ENCODE results near the gene ABCC5. TPM values are rescaled to one million over a fixed set of nuclear protein-coding genes. Genes with fewer than 3 reads are reported as not detected.
"Not testable (repeated sequence)": the region's sequence is repeated elsewhere in the genome, so short reads cannot be mapped to it uniquely, and the experiment has no call there.

The ABCC5 gene
- total RNA-seq, 3 donors from 2014 or later (not counting 1 experiment from before 2014, with no cell fraction given) = 15.6 to 32.5 (median 27.1) TPM

DNA sequence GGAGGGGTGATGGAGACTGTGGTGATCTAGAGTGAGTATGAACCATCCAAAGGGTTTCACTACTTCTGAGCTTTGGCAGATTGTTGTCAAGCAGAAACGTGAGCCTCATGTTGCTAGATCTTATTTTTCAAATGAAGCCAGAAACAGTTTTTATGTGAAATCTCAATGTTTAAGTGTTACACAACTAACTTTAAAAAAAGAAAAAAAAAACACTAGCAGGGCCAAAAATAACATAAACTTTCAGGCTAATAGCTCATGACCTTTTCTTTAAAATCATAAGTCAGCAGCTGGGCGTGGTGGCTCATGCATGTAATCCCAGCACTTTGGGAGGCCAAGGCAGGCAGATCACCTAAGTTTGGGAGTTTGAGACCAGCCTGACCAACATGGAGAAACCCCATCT is 11.8 kb upstream of the ABCC5 start:
- H3K27me3 Mint-ChIP-seq (ENCODE audit: low read depth in 2 of 2) = peaks cover 6% of the 10 kb centered on the region in 2 donors
- no peaks in the 10 kb centered on the region for H3K27me3 ChIP-seq (ENCODE audit: control insufficient read depth, insufficient read depth, low read length)
- no peaks in the 10 kb centered on the region for H3K4me1 Mint-ChIP-seq
- no peak overlapping the region for H3K4me3 ChIP-seq (ENCODE audit: low read length)
- DNase-seq (no peak), ATAC-seq (no peak)
- H3K27ac ChIP-seq (ENCODE audit: low read length) = no peak overlapping the region
- no peaks in the 10 kb centered on the region for H3K9me3 ChIP-seq (ENCODE audit: control insufficient read depth, insufficient read depth, low read length)
- 88% methylated on average over 2 of the region's 2 CpGs for WGBS (ENCODE audit: insufficient coverage)
- no peaks in the 10 kb centered on the region for H3K4me1 ChIP-seq (ENCODE audit: control insufficient read depth, insufficient read depth, low read length)
- no peaks in the 10 kb centered on the region for H3K36me3 ChIP-seq (ENCODE audit: control insufficient read depth, insufficient read depth, low read length)
- H3K4me3 Mint-ChIP-seq = no peak overlapping the region
- TF ChIP-seq, protein P1, sequence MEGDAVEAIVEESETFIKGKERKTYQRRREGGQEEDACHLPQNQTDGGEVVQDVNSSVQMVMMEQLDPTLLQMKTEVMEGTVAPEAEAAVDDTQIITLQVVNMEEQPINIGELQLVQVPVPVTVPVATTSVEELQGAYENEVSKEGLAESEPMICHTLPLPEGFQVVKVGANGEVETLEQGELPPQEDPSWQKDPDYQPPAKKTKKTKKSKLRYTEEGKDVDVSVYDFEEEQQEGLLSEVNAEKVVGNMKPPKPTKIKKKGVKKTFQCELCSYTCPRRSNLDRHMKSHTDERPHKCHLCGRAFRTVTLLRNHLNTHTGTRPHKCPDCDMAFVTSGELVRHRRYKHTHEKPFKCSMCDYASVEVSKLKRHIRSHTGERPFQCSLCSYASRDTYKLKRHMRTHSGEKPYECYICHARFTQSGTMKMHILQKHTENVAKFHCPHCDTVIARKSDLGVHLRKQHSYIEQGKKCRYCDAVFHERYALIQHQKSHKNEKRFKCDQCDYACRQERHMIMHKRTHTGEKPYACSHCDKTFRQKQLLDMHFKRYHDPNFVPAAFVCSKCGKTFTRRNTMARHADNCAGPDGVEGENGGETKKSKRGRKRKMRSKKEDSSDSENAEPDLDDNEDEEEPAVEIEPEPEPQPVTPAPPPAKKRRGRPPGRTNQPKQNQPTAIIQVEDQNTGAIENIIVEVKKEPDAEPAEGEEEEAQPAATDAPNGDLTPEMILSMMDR (IDR thresholded peaks at IDR 0.05) = no peak
- intact Hi-C loops (cut with micrococcal nuclease) = no loop called here
- no peak overlapping the region for H3K27ac Mint-ChIP-seq
- no peaks in the 10 kb centered on the region for H3K9me3 Mint-ChIP-seq
- H3K36me3 Mint-ChIP-seq = no peaks in the 10 kb centered on the region

DNA sequence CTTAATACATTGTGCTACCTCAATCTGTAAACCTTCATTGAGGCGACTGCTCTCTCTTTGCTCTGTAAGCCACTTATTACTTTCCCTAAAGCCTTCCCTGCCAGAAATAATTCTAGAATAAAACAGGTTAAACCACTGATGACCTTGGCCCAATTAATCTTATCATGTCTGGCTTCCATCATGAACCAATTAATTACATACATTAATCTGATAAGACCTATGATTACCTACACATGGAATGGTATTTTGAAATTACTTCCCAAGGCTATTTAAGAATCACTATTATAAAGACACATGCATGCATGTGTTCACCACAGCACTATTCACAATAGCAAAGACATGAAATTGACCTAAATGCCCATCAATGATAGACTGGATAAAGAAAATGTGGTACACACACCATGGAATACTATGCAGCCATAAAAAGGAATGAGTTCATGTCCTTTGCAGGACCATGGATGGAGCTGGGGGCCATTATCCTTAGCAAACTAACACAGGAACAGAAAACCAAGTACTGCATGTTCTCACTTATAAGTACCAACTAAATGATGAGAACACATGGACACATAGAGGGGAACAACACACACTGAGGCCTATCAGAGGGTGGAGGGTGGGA is 10.7 kb upstream of the ABCC5 start:
- H3K9me3 Mint-ChIP-seq; H3K27ac ChIP-seq (ENCODE audit: low read length); H3K4me1 Mint-ChIP-seq; H3K27me3 ChIP-seq (ENCODE audit: control insufficient read depth, insufficient read depth, low read length); H3K4me1 ChIP-seq (ENCODE audit: control insufficient read depth, insufficient read depth, low read length); H3K9me3 ChIP-seq (ENCODE audit: control insufficient read depth, insufficient read depth, low read length); intact Hi-C loops (cut with micrococcal nuclease); DNase-seq; H3K4me3 Mint-ChIP-seq; H3K27ac Mint-ChIP-seq; ATAC-seq; H3K27me3 Mint-ChIP-seq (ENCODE audit: low read depth in 2 of 2); H3K4me3 ChIP-seq (ENCODE audit: low read length); H3K36me3 ChIP-seq (ENCODE audit: control insufficient read depth, insufficient read depth, low read length); H3K36me3 Mint-ChIP-seq: not testable (repeated sequence)
- 100% methylated on average over 1 of the region's 1 CpG for WGBS (ENCODE audit: insufficient coverage)

DNA sequence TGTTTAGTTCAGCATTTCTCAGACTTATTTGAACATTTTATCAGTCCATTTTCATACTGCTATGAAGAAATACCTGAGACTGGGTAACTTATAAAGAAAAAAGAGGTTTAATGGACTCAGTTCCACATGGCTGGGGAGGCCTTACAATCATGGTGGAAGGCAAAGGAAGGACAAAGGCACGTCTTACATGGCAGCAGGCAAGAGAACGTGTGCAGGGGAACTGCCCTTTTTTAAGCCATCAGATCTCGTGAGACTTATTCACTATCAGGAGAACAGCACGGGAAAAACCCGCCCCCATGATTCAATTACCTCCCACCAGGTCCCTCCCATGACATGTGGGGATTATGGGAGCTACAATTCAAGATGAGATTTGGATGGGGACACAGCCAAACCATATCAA is 7.6 kb upstream of the ABCC5 start:
- H3K27ac ChIP-seq (ENCODE audit: low read length); H3K9me3 ChIP-seq (ENCODE audit: control insufficient read depth, insufficient read depth, low read length); H3K4me1 ChIP-seq (ENCODE audit: control insufficient read depth, insufficient read depth, low read length); H3K9me3 Mint-ChIP-seq; H3K27ac Mint-ChIP-seq; H3K36me3 Mint-ChIP-seq; DNase-seq; H3K4me3 ChIP-seq (ENCODE audit: low read length); intact Hi-C loops (cut with micrococcal nuclease); H3K4me3 Mint-ChIP-seq; H3K4me1 Mint-ChIP-seq; H3K36me3 ChIP-seq (ENCODE audit: control insufficient read depth, insufficient read depth, low read length); ATAC-seq; H3K27me3 ChIP-seq (ENCODE audit: control insufficient read depth, insufficient read depth, low read length): not testable (repeated sequence)
- peaks cover 7 to 12% of the 10 kb centered on the region in 2 donors for H3K27me3 Mint-ChIP-seq (ENCODE audit: low read depth in 2 of 2)
- 86% methylated on average over 3 of the region's 5 CpGs for WGBS (ENCODE audit: insufficient coverage)

DNA sequence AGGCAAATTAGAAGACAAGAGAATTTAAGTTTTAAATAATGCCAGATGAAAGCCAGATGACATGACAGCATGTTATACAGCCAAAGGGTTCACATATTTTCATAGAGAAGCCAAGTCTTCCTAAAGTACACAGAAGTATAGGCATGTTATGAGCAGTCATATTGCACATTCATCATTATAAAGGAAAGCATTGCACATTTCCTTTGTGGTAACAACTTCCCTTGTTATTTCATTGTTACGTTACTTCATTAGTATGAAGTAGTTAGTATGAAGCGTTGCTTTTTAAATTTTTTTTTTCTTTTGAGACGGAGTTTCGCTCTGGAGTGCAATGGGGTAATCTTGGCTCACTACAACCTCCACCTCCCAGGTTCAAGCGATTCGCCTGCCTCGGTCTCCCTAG is 4.6 kb upstream of the ABCC5 start:
- Mint-ChIP-seq H3K9me3 (no peaks in the 10 kb centered on the region), H3K27ac (no peak overlapping the region), H3K4me1 (peaks cover 11 to 12% of the 10 kb centered on the region in 2 donors), H3K36me3 (no peaks in the 10 kb centered on the region), H3K27me3 (ENCODE audit: low read depth in 2 of 2) (peaks cover 12 to 18% of the 10 kb centered on the region in 2 donors), H3K4me3 (no peak overlapping the region)
- intact Hi-C loops (cut with micrococcal nuclease) = no loop called here
- Histone ChIP-seq H3K36me3 (ENCODE audit: control insufficient read depth, insufficient read depth, low read length) (no peaks in the 10 kb centered on the region), H3K27me3 (ENCODE audit: control insufficient read depth, insufficient read depth, low read length) (no peaks in the 10 kb centered on the region), H3K9me3 (ENCODE audit: control insufficient read depth, insufficient read depth, low read length) (no peaks in the 10 kb centered on the region), H3K4me1 (ENCODE audit: control insufficient read depth, insufficient read depth, low read length) (peaks cover 8% of the 10 kb centered on the region), H3K27ac (ENCODE audit: low read length) (no peak overlapping the region), H3K4me3 (ENCODE audit: low read length) (no peak overlapping the region)
- TF ChIP-seq, protein P1 (IDR thresholded peaks at IDR 0.05) = no peak
- no peak for ATAC-seq
- no peak for DNase-seq
- 14% methylated on average over 4 of the region's 7 CpGs for WGBS (ENCODE audit: insufficient coverage)
